Testis (tissue), 3 donors: ENCODE results near the gene MRPL52. TPM values are rescaled to one million over a fixed set of nuclear protein-coding genes. Genes with fewer than 3 reads are reported as not detected.

Experiments used
- DNase-seq: peaks from one replicate; pipeline ENCODE4 v3.0.0-alpha.2; 2019
- H3K27ac ChIP-seq, 2 donors: fragments of 200-600 bp; sonication (generic); one replicate each; pipeline ENCODE4 v1.5.1; 2019
- H3K27me3 ChIP-seq: fragments of 200-600 bp; sonication (generic); one replicate; pipeline ENCODE4 v1.5.1; 2019
- H3K36me3 ChIP-seq: fragments of 200-600 bp; sonication (generic); one replicate; pipeline ENCODE4 v1.5.1; 2017; ENCODE audit warnings: low read depth; ENCODE audit errors: missing control alignments
- H3K4me1 ChIP-seq: fragments of 200-600 bp; sonication (generic); one replicate; pipeline ENCODE4 v1.5.1; 2019
- H3K4me3 ChIP-seq, 2 donors: fragments of 200-600 bp; sonication (generic); one replicate each; pipeline ENCODE4 v1.5.1; 2017 to 2019
- H3K9me3 ChIP-seq: fragments of 200-600 bp; sonication (generic); one replicate; pipeline ENCODE4 v1.5.1; 2017
- CTCF ChIP-seq, 3 experiments: fragments of 450-650 bp in 2 of 3; fragments of 200-600 bp in 1 of 3; sonication (generic) in 1 of 3; IDR thresholded peaks; one replicate each; pipeline ENCODE4 v1.5.1; 2016 to 2019; ENCODE audit warnings: antibody characterized with exemption in 3 of 3, mild to moderate bottlenecking in 2 of 3, moderate library complexity in 1 of 3
- POLR2A ChIP-seq: fragments of 450-650 bp; IDR thresholded peaks from one replicate; pipeline ENCODE4 v1.6.1; 2017; ENCODE audit warnings: antibody characterized with exemption, mild to moderate bottlenecking, moderate library complexity
- WGBS, 2 donors: methylation state at CpG; one replicate each; pipeline ENCODE4 v1.1.5; 2018; 5-methylcytosine and 5-hydroxymethylcytosine counted together
- intact Hi-C: fragments of 100-400 bp; cut with DNase I; formaldehyde crosslinking; loops from one replicate; pipeline ENCODE4 v1.15.1; 2023; ENCODE audit warnings: low total_unique reads
- polyA plus RNA-seq: library from polyadenylated mRNA; stranded (reverse); fragments of 350-450 nt; fragmentation: Illumina TruSeq; extraction: RNeasy Lipid Tissue Mini Kit (QIAGEN cat#74804); gene quantifications from one replicate; pipeline ENCODE4 v1.2.3, GENCODE V29; 2014; ENCODE audit warnings: low read depth, low replicate concordance; ENCODE audit not compliant: insufficient read depth
- total RNA-seq, 2 donors: library from RNA; depleted of rRNA; stranded (reverse); fragments of >200 nt; gene quantifications; one replicate each; pipeline ENCODE4 v1.2.3, GENCODE V29; 2016

Gene MRPL52
- total and polyA plus RNA-seq, 3 donors from 2014 or later, result 31.1 to 77.0 (median 47.0) TPM

- Histone ChIP-seq H3K4me1 (no peaks in the 10 kb centered on the region), H3K27ac (no peak overlapping the region), H3K36me3 (no peaks in the 10 kb centered on the region), H3K27me3 (no peaks in the 10 kb centered on the region), H3K4me3 (no peak overlapping the region), H3K9me3 (no peaks in the 10 kb centered on the region)
- TF ChIP-seq POLR2A (no peak), CTCF (IDR thresholded peaks at IDR 0.05) (no peak)
- intact Hi-C loops, result no loop called here
- WGBS, 2 donors, result 81 to 97% methylated on average over 6 to 7 of the region's 7 CpGs
- DNase-seq, result no peak
Observed at GRCh38 chr14:22794551-22794951, 35.1 kb upstream of the MRPL52 start.

GRCh38 chr14:22796087-22796707, 33.5 kb upstream of the MRPL52 start:
- no peaks in the 10 kb centered on the region for H3K4me1 ChIP-seq

GRCh38 chr14:22797017-22797917, 32.4 kb upstream of the MRPL52 start:
- Histone ChIP-seq H3K4me1 (no peaks in the 10 kb centered on the region), H3K4me3 (no peak overlapping the region), H3K27me3 (no peaks in the 10 kb centered on the region), H3K27ac (no peak overlapping the region), H3K36me3 (no peaks in the 10 kb centered on the region), H3K9me3 (no peaks in the 10 kb centered on the region)
- TF ChIP-seq CTCF (IDR thresholded peaks at IDR 0.05) (no peak), POLR2A (no peak)
- 46 to 56% methylated on average over 5 of the region's 5 CpGs for WGBS, 2 donors
- intact Hi-C loops, result no loop called here
- no peak for DNase-seq

More at GRCh38 chr14:22796087-22796707, 33.5 kb upstream of the MRPL52 start:
- WGBS, 2 donors, result 66 to 74% methylated on average over 5 of the region's 5 CpGs
- Histone ChIP-seq H3K27ac (no peak overlapping the region), H3K4me3 (no peak overlapping the region), H3K9me3 (no peaks in the 10 kb centered on the region), H3K27me3 (no peaks in the 10 kb centered on the region), H3K36me3 (no peaks in the 10 kb centered on the region)
- DNase-seq, result no peak
- intact Hi-C loops, result no loop called here
- TF ChIP-seq POLR2A, result no peak
- no peak for TF ChIP-seq CTCF (IDR thresholded peaks at IDR 0.05)

GRCh38 chr14:22798528-22798927, 31.2 kb upstream of the MRPL52 start:
- H3K4me1 ChIP-seq, result no peaks in the 10 kb centered on the region
- no peaks in the 10 kb centered on the region for H3K36me3 ChIP-seq
- intact Hi-C loops, result no loop called here
- H3K4me3 ChIP-seq, result no peak overlapping the region
- H3K27me3 ChIP-seq, result no peaks in the 10 kb centered on the region
- no peak for DNase-seq
- WGBS, 2 donors, result 64 to 78% methylated on average over 2 of the region's 2 CpGs
- no peaks in the 10 kb centered on the region for H3K9me3 ChIP-seq
- TF ChIP-seq CTCF (IDR thresholded peaks at IDR 0.05) (no peak), POLR2A (no peak)
- no peak overlapping the region for H3K27ac ChIP-seq
